ENCODE results near the gene MAP7D1. TPM values are rescaled to one million over a fixed set of nuclear protein-coding genes. Genes with fewer than 3 reads are reported as not detected.

The MAP7D1 gene
- total RNA-seq, 1 experiment from 2014 or later, result 218 TPM

GRCh38 chr1:36122062-36123030 lies 33.6 kb upstream of the MAP7D1 start:
- Histone ChIP-seq H3K27ac (no peak overlapping the region), H3K27me3 (replicated peaks) (peaks cover 13% of the 10 kb centered on the region), H3K36me3 (no peaks in the 10 kb centered on the region), H3K4me3 (no peak overlapping the region), H3K9me3 (replicated peaks) (no peaks in the 10 kb centered on the region), H3K4me1 (replicated peaks) (peaks cover 18% of the 10 kb centered on the region)
- no peak for DNase-seq (ENCODE audit: low read depth in 1 of 2, low spot score in 2 of 2)

DNA sequence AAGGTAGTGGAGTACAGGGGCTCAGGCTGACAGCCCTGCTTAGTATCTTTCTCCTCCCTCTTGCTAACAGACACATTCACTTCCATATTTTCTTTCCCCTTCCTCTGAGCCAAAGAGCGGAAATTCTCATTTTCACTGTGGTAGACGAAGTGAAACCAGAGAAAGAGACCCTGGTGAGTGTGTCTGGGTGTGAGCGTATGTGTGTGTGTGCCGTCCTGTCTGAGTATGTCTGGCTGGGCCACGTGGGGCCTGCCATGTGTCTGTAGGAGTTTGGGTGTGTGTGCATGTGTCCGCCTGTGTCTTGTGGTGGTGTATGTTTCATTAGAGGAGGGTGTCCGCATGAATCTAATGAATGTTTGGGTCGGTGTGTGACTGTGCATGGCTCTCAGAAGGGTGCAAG lies 32.6 kb upstream of the MAP7D1 start:
- H3K9me3 ChIP-seq (replicated peaks), result no peaks in the 10 kb centered on the region
- H3K4me1 ChIP-seq (replicated peaks), result peaks cover 18% of the 10 kb centered on the region
- peaks cover 13% of the 10 kb centered on the region for H3K27me3 ChIP-seq (replicated peaks)
- H3K4me3 ChIP-seq, result no peak overlapping the region
- H3K27ac ChIP-seq, result no peak overlapping the region
- DNase-seq (ENCODE audit: low read depth in 1 of 2, low spot score in 2 of 2), result no peak
- H3K36me3 ChIP-seq, result no peaks in the 10 kb centered on the region

- no peak overlapping the region for H3K27ac ChIP-seq
- H3K27me3 ChIP-seq (replicated peaks), result peaks cover 13% of the 10 kb centered on the region
- H3K4me1 ChIP-seq (replicated peaks), result peaks cover 13% of the 10 kb centered on the region
- no peaks in the 10 kb centered on the region for H3K36me3 ChIP-seq
- H3K4me3 ChIP-seq, result no peak overlapping the region; the same call in 1 of the 2 replicates
- H3K9me3 ChIP-seq (replicated peaks), result no peaks in the 10 kb centered on the region
- DNase-seq (ENCODE audit: low read depth in 1 of 2, low spot score in 2 of 2), result no peak
These were observed 31.4 kb upstream of the MAP7D1 start for GRCh38 chr1:36124404-36125128.

DNA sequence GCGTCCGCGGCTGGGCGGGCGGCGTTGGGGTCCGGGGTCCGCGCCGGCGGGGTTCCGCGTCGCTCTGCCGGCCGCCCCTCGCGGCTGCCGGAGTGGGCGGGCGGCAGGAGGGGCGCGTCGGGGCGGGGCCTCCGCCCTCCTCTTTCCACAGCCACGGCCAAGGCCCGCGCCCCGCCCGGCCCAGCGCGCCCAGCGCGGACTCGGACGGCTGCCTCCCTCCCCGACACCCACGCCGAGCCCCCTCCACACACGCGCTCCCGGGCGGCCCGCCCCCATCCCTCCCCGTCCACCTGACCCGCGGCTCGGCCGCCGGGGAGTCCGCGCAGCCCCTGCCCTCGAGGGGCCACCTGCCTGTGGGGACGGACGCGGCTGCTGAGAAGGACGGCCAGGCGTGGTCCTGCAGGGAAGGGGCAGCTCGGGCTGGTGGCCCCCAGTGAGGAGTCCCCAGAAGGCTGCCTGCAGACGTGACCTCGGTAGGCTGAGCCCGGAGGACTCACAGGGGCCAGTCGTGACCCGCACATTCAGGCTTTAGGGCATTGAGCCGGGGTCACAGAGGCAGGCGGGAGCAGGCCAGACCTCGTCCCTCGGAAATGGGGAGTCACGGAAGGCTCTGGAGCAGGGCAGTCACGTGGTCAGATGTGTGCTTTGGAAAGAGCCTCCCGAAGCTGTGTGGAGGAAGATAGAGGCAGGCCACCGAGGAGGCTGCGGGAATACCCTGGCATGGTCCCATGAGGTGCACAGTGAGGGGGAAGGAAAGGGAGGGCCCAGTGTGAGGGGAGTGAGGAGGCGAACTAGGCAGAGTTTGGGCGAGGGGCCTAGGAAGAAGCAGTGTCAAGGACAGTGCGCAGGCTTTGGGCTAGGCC lies 30.6 kb upstream of the MAP7D1 start, which contains the start of gene COL8A2:
TSS of gene COL8A2 (minus strand) at position 94 of the 863 bp plus-strand sequence. CDS start 24,980 bp downstream, outside the sequence.
- no peaks in the 10 kb centered on the region for H3K9me3 ChIP-seq (replicated peaks)

DNA sequence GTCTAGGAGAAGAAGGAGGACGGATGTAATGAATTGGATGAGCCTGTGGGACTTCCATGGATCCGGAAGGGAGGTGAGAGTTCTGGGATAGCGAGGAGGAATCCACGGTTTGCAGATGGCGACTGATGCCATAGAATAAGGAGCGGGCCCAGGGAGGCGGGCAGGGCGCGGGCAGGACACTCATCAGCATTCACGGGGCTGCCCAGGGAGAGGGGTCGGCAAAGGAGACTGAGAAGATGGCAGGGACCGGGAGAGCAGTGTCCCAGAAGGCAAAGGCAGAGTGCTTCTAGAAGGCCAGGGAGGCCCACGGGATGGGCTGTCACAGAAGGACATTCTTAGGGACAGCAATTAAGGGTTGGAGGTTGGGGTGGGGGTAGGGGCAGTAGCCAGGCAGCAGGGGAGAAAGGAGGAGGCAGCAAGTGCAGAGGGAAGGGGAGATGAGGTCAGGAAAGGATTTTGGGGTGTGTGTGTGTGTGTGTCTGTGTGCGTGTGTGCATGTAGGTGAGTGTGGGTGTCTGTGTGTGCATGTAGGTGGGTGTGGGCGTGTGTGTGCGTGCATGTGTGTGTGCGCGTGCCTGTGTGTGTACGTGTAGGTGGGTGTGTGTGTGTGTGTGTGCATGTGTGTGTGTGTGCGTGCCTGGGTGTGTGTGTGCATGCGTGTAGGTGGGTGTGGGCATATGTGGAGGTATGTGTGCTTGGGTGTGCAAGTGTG lies 29.8 kb upstream of the MAP7D1 start:
- peaks cover 7% of the 10 kb centered on the region for H3K4me1 ChIP-seq (replicated peaks)

More for the DNA sequence above, 30.6 kb upstream of the MAP7D1 start, which contains the start of gene COL8A2:
- Histone ChIP-seq H3K4me3 (peak within 1 kb of the TSS; percentile 21; the same call in 1 of the 2 replicates), H3K4me1 (replicated peaks) (peaks cover 7% of the 10 kb centered on the region), H3K36me3 (no peaks in the 10 kb centered on the region), H3K27me3 (replicated peaks) (peaks cover 13% of the 10 kb centered on the region), H3K27ac (no peak within 1 kb of the TSS)
- no peak for DNase-seq (ENCODE audit: low read depth in 1 of 2, low spot score in 2 of 2)

DNA sequence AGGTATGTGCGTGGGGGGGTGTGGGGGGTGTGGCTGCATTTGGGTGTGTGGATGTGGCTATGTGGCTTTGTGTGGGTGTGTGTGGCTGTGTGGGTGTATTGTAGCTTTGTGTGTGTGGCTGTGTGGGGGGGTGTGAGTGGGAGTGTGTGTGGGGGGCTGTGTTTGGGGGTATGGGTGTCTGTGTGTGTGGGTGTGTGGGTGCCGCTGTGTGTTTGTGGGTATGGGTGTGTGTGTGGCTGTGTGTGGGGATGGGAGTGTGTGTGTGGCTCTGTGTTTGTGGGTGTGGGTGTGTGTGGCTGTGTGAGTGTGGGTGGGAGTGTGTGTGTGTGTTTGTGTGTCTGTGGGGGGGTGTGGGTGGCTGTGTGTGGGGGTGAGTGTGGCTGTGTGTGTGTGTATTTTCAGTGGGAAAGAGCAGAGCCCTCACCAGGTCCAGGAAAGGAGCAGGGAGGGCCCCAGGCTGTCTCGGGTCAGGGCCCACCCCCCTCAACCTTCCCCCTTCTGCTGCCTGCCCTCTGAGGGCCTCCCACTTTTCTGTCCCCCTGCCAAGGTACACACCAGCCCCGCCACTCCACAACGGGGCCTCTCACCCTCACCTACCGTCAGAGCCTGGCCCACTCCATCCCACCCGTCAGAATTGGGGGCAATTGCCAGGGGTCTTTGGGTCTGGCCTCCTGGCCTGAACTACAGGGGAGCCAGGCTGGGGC lies 29.0 kb upstream of the MAP7D1 start:
- H3K27me3 ChIP-seq (replicated peaks), result peaks cover 13% of the 10 kb centered on the region
- H3K36me3 ChIP-seq, result no peaks in the 10 kb centered on the region
- peaks cover 7% of the 10 kb centered on the region for H3K4me1 ChIP-seq (replicated peaks)
- DNase-seq (ENCODE audit: low read depth in 1 of 2, low spot score in 2 of 2), result no peak
- H3K9me3 ChIP-seq (replicated peaks), result no peaks in the 10 kb centered on the region
- H3K4me3 ChIP-seq, result no peak overlapping the region
- no peak overlapping the region for H3K27ac ChIP-seq

More for the DNA sequence above, 29.8 kb upstream of the MAP7D1 start:
- Histone ChIP-seq H3K9me3 (replicated peaks) (no peaks in the 10 kb centered on the region), H3K4me3 (no peak overlapping the region), H3K36me3 (no peaks in the 10 kb centered on the region), H3K27ac (no peak overlapping the region), H3K27me3 (replicated peaks) (peaks cover 13% of the 10 kb centered on the region)
- no peak for DNase-seq (ENCODE audit: low read depth in 1 of 2, low spot score in 2 of 2)

GRCh38 chr1:36128126-36128904 lies 27.6 kb upstream of the MAP7D1 start:
- H3K27me3 ChIP-seq (replicated peaks), result peaks cover 13% of the 10 kb centered on the region
- H3K4me3 ChIP-seq, result no peak overlapping the region
- H3K36me3 ChIP-seq, result no peaks in the 10 kb centered on the region
- H3K4me1 ChIP-seq (replicated peaks), result peaks cover 13% of the 10 kb centered on the region
- H3K9me3 ChIP-seq (replicated peaks), result no peaks in the 10 kb centered on the region
- DNase-seq (ENCODE audit: low read depth in 1 of 2, low spot score in 2 of 2), result no peak
- H3K27ac ChIP-seq, result no peak overlapping the region

GRCh38 chr1:36128905-36129206 lies 27.1 kb upstream of the MAP7D1 start:
- DNase-seq (ENCODE audit: low read depth in 1 of 2, low spot score in 2 of 2), result no peak
- peaks cover 13% of the 10 kb centered on the region for H3K27me3 ChIP-seq (replicated peaks)
- H3K4me3 ChIP-seq, result no peak overlapping the region
- H3K9me3 ChIP-seq (replicated peaks), result no peaks in the 10 kb centered on the region
- H3K36me3 ChIP-seq, result no peaks in the 10 kb centered on the region
- no peak overlapping the region for H3K27ac ChIP-seq
- H3K4me1 ChIP-seq (replicated peaks), result peaks cover 19% of the 10 kb centered on the region

DNA sequence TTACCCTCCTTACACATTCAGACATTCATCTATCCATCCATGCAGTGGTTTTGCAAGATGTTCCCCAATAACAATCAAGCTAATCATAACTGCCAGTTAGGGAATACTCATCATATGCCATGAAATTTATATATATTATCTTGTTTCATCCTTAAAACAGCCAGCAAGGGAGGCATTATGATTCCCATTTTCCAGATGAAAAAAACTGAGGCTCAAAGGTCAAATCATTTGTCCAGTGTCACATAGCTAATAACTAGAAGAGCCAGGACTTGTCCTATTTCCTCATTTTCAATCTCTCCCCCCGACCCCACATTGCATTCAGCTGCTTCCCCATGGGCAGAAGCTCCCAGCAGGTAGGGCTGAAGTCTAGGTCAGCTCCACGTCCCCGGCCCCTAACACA lies 23.9 kb upstream of the MAP7D1 start:
- Histone ChIP-seq H3K27me3 (replicated peaks) (no peaks in the 10 kb centered on the region), H3K9me3 (replicated peaks) (no peaks in the 10 kb centered on the region), H3K4me1 (replicated peaks) (peaks cover 40% of the 10 kb centered on the region), H3K27ac (no peak overlapping the region), H3K36me3 (peaks cover 13% of the 10 kb centered on the region), H3K4me3 (no peak overlapping the region)
- DNase-seq (ENCODE audit: low read depth in 1 of 2, low spot score in 2 of 2), result no peak

GRCh38 chr1:36133484-36133883 lies 22.5 kb upstream of the MAP7D1 start:
- Histone ChIP-seq H3K36me3 (peaks cover 27% of the 10 kb centered on the region), H3K9me3 (replicated peaks) (no peaks in the 10 kb centered on the region), H3K4me3 (no peak overlapping the region), H3K27me3 (replicated peaks) (no peaks in the 10 kb centered on the region), H3K27ac (no peak overlapping the region), H3K4me1 (replicated peaks) (peaks cover 45% of the 10 kb centered on the region)
- peak; percentile 45 to 81 for DNase-seq (ENCODE audit: low read depth in 1 of 2, low spot score in 2 of 2)

DNA sequence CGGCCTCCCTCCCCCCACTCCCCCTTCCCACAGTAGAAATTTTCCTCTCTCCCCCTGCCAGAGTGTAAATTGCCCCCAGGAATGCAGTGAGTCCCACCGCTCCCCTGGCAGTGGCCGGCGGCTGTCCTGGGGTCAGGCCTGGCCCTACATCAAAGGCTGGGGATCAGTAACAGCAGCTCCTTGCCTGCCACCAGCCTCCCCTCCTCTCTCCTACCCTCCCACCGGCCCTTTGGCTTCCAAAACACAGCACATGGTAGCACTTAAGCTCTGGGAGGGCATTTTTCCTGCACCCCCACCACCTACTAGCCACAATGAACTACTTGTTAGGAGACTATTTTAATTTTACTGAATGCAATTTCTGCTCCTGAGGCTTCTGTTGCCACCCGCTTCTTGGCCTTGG lies 21.9 kb upstream of the MAP7D1 start:
- Histone ChIP-seq H3K4me3 (no peak overlapping the region), H3K27me3 (replicated peaks) (no peaks in the 10 kb centered on the region), H3K27ac (no peak overlapping the region), H3K4me1 (replicated peaks) (peaks cover 45% of the 10 kb centered on the region), H3K9me3 (replicated peaks) (no peaks in the 10 kb centered on the region), H3K36me3 (peaks cover 30% of the 10 kb centered on the region)
- no peak for DNase-seq (ENCODE audit: low read depth in 1 of 2, low spot score in 2 of 2)

All from SJSA1 (cell line).